ENCODE results near the gene TEX19. TPM values are rescaled to one million over a fixed set of nuclear protein-coding genes. Genes with fewer than 3 reads are reported as not detected.

Gene TEX19
- total and polyA plus RNA-seq, 12 donors = not detected

DNA sequence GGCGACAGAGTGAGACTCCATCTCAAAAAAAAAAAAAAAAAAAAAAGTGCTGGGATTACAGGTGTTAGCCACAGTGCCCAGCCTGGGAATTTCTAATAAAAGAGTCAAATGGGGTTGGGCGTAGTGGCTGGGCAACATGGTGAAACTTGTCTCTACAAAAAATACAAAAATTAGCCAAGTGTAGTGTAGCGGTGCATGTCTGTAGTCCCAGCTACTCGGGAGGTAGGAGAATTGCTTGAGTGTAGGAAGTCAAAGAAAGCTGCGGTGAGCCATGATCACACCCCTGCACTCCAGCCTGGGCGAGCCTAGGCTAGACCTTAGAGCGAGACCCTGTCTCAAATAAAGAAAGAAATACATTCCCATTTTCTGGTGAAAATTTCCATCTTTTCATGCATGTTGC is 10.2 kb downstream of the TEX19 start:
- H3K27ac ChIP-seq = no peak overlapping the region
- no peaks in the 10 kb centered on the region for H3K36me3 ChIP-seq
- H3K4me3 ChIP-seq = no peak overlapping the region
- H3K9me3 ChIP-seq = no peaks in the 10 kb centered on the region
- peaks cover 0 to 29% (median 23%) of the 10 kb centered on the region in 9 donors for H3K4me1 ChIP-seq
- DNase-seq = no peak
- TF ChIP-seq CTCF (IDR thresholded peaks at IDR 0.05) = no peak
- 92 to 95% methylated on average over 6 of the region's 7 CpGs for WGBS, 2 donors
- ATAC-seq = no peak
- intact Hi-C loops (cut with DNase I) = no loop called here
- H3K27me3 ChIP-seq = peaks cover 0 to 69% (median 61%) of the 10 kb centered on the region in 7 donors

- intact Hi-C loops (cut with DNase I) = no loop called here
- DNase-seq = no peak
Measured at GRCh38 chr17:82370471-82371332, 11.7 kb downstream of the TEX19 start.

GRCh38 chr17:82371333-82372248 is 12.5 kb downstream of the TEX19 start, which contains the start of gene UTS2R:
TSS of gene UTS2R (plus strand) at chr17:82371765. CDS start at chr17:82374325, 2,560 bp downstream.
- intact Hi-C loops (cut with DNase I) = no loop called here
- no peak for TF ChIP-seq CTCF (IDR thresholded peaks at IDR 0.05)
- no peaks in the 10 kb centered on the region for H3K9me3 ChIP-seq
- peaks cover 13 to 93% (median 83%) of the 10 kb centered on the region in 7 donors for H3K27me3 ChIP-seq
- peak in 1 of 8 donors; percentile 25 for ATAC-seq
- H3K27ac ChIP-seq = no peak within 1 kb of the TSS
- no peaks in the 10 kb centered on the region for H3K36me3 ChIP-seq
- H3K4me3 ChIP-seq = peak within 1 kb of the TSS; percentile 2 to 50 (median 36)
- no peak for DNase-seq
- 4 to 6% methylated on average over 54 to 109 of the region's 109 CpGs for WGBS, 2 donors
- peaks cover 0 to 29% (median 23%) of the 10 kb centered on the region in 9 donors for H3K4me1 ChIP-seq

More at GRCh38 chr17:82370471-82371332, 11.7 kb downstream of the TEX19 start:
- H3K27ac ChIP-seq = no peak overlapping the region
- peaks cover 0 to 29% (median 23%) of the 10 kb centered on the region in 9 donors for H3K4me1 ChIP-seq
- 34 to 37% methylated on average over 36 to 38 of the region's 38 CpGs for WGBS, 2 donors
- no peaks in the 10 kb centered on the region for H3K9me3 ChIP-seq
- no peak for TF ChIP-seq CTCF (IDR thresholded peaks at IDR 0.05)
- no peaks in the 10 kb centered on the region for H3K36me3 ChIP-seq
- peak in 3 of 8 donors; percentile 24 to 48 (median 34) for ATAC-seq
- H3K4me3 ChIP-seq = peak overlapping the region in 8 of 10 donors; percentile 33 to 50 (median 36)
- H3K27me3 ChIP-seq = peaks cover 12 to 84% (median 74%) of the 10 kb centered on the region in 7 donors

Measured in heart right ventricle (tissue), 16 donors.